ENCODE measurements around the gene MICOS13. TPM values are rescaled to one million over a fixed set of nuclear protein-coding genes. Genes with fewer than 3 reads are reported as not detected.

The MICOS13 gene
- total RNA-seq: 52.2 and 59.2 TPM in 2 replicates

DNA sequence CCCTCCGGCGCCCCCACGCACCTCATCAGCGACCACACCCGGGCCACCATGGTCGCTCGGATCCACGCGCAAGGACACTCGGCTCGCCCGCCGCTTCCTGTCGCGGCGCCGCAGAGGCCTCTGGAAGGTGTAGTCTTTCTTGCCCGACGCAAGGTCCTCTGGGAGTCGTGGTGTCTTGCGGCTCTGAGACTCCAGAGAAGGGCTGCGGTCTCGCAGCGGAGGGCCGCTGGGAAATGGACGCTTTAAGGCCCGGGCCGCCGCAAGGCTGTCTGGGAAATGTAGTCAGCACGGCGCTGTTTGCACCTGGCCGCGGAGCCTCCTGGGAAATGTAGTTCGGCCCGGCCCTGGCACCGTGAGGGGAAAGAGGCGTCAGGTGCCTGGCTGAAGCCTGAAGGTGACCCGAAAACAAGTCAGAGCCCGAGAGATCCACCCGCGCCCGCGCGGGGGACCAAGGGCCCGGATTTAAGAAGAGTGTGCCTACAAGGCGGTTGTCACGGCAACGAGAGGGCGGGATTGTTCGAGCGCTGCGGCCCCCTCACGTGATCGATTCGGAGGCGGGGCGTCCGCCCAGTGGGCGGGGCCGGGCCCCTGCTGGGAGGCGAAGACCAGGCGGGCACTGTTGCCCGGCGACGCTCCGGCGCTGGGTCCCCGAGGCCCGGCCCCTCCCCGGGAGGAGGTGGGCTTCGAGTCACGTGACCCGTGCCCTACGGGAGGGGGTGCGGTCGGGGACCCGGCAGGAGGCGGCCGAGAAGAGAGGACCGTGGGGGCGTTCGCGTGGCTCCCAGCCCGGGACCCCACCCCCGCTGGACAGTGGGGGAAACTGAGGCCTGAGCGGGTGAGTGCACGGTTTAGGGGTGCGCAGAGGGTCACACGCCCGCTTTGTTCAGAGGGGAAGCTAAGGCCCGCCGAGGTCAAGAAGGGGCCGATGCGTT lies at the start of gene MICOS13, which contains the start of gene HSD11B1L:
Gene MICOS13, minus strand, starts transcription at position 80 of the 932 bp plus-strand sequence. Its CDS starts 30 bp downstream, at position 50.
Gene HSD11B1L, plus strand, starts transcription at position 591 of the 932 bp plus-strand sequence. CDS start 3,806 bp downstream, outside the sequence.

GRCh38 chr19:5719961-5720790 lies 39.9 kb upstream of the MICOS13 start, which contains the start of the genes CATSPERD and LONP1:
CATSPERD (plus strand) TSS chr19:5720637; CDS start chr19:5720738, 101 bp downstream.
LONP1 (minus strand) TSS chr19:5720146; CDS start chr19:5720132, 14 bp downstream.

GRCh38 chr19:5690125-5690954 lies 10.0 kb upstream of the MICOS13 start, which contains the start of gene RPL36:
RPL36 (plus strand) TSS chr19:5690295; CDS start chr19:5690508, 213 bp downstream.

Other genes with a start within 250 kb of the MICOS13 start
- not detected in 2 replicates for gene ZNRF4, start 225.1 kb downstream of the MICOS13 start, total RNA-seq
- gene TINCR, start 112.6 kb downstream of the MICOS13 start, total RNA-seq: 1.1 and 4.1 TPM in 2 replicates
- 7.7 and 11.3 TPM in 2 replicates for gene SAFB2, start 57.7 kb downstream of the MICOS13 start, total RNA-seq
- 18.0 and 39.8 TPM in 2 replicates for gene SAFB, start 57.4 kb downstream of the MICOS13 start, total RNA-seq
- 5.0 and 16.0 TPM in 2 replicates for gene HSD11B1L, start 511 bp upstream of the MICOS13 start, total RNA-seq
- 1,765 and 1,895 TPM in 2 replicates for gene RPL36, start 9.8 kb upstream of the MICOS13 start, total RNA-seq
- gene LONP1, start 39.6 kb upstream of the MICOS13 start, total RNA-seq: 100 and 119 TPM in 2 replicates
- not detected in 2 replicates for gene CATSPERD, start 40.1 kb upstream of the MICOS13 start, total RNA-seq
- gene PRR22, start 104.2 kb upstream of the MICOS13 start, total RNA-seq: 0.16 and 2.1 TPM in 2 replicates
- 25.5 and 37.9 TPM in 2 replicates for gene DUS3L, start 110.6 kb upstream of the MICOS13 start, total RNA-seq
- not detected in 2 replicates for gene NRTN, start 124.6 kb upstream of the MICOS13 start, total RNA-seq
- not detected in 2 replicates for gene FUT6, start 159.2 kb upstream of the MICOS13 start, total RNA-seq
- gene FUT3, start 170.9 kb upstream of the MICOS13 start, total RNA-seq: 0.31 TPM in 1 of 2 replicates, not detected in the other
- not detected in 2 replicates for gene FUT5, start 190.0 kb upstream of the MICOS13 start, total RNA-seq
- 274 and 382 TPM in 2 replicates for gene NDUFA11, start 223.3 kb upstream of the MICOS13 start, total RNA-seq
- gene VMAC, start 224.4 kb upstream of the MICOS13 start, total RNA-seq: 2.5 and 5.4 TPM in 2 replicates
- 0.84 and 1.6 TPM in 2 replicates for gene CAPS, start 233.7 kb upstream of the MICOS13 start, total RNA-seq